PC-3 (cell line): ENCODE measurements around the gene ANKRD40. TPM values are rescaled to one million over a fixed set of nuclear protein-coding genes. Genes with fewer than 3 reads are reported as not detected.

Experiments used
- ATAC-seq: fragments of 200-7000 bp; cut with Tn5 transposase; 2 replicates; pipeline ENCODE4 v1.9.1; 2020; ENCODE audit warnings: mild to moderate bottlenecking, moderate library complexity
- BruUV-seq: library from RNA; stranded (reverse); fragments of 400-500 nt; replicated peaks from 2 replicates; lab custom pipeline; 2021; lab: Mats Ljungman, UMichigan
- CTCF ChIA-PET: fragments of 300-600 bp; sonication (Branson Sonifier 250); formaldehyde crosslinking; loops from one replicate; lab custom pipeline; 2022; ENCODE audit warnings: antibody characterized with exemption; lab: Charles Lee
- POLR2A ChIA-PET: fragments of 300-600 bp; sonication (Branson Sonifier 250); formaldehyde crosslinking; loops from one replicate; lab custom pipeline; 2022; ENCODE audit warnings: antibody characterized with exemption; ENCODE audit not compliant: unreplicated experiment; lab: Charles Lee
- DNase-seq: peaks from one replicate; pipeline ENCODE4 v3.0.0-alpha.2; 2015
- H2AFZ ChIP-seq: fragments of 300-600 bp; sonication (generic); 2 replicates; pipeline ENCODE4 v1.6.0; 2016; ENCODE audit warnings: antibody characterized with exemption, low read length
- H3F3A ChIP-seq: fragments of 300-600 bp; sonication (generic); one replicate; pipeline ENCODE4 v1.6.0; 2017; ENCODE audit warnings: antibody characterized with exemption, low read length, control low read depth, mild to moderate bottlenecking; ENCODE audit not compliant: unreplicated experiment
- H3K27ac ChIP-seq: fragments of 300-600 bp; sonication (generic); 2 replicates; pipeline ENCODE4 v1.5.1; 2016; ENCODE audit warnings: mild to moderate bottlenecking, low read length
- H3K27me3 ChIP-seq: fragments of 300-600 bp; sonication (generic); 2 replicates; pipeline ENCODE4 v1.6.1; 2016; ENCODE audit warnings: low read length, mixed read lengths
- H3K36me3 ChIP-seq: fragments of 300-600 bp; sonication (generic); 2 replicates; pipeline ENCODE4 v1.6.1; 2016; ENCODE audit warnings: low read depth, mixed run types, low read length, mixed read lengths
- H3K4me1 ChIP-seq: fragments of 300-600 bp; sonication (generic); 2 replicates; pipeline ENCODE4 v1.5.1; 2016; ENCODE audit warnings: low read length; ENCODE audit not compliant: insufficient read depth
- H3K4me2 ChIP-seq: fragments of 300-600 bp; sonication (generic); 2 replicates; pipeline ENCODE4 v1.6.0; 2016; ENCODE audit warnings: low read length
- H3K4me3 ChIP-seq: fragments of 300-600 bp; sonication (generic); 2 replicates; pipeline ENCODE4 v1.5.1; 2016; ENCODE audit warnings: mild to moderate bottlenecking, low read length, mixed read lengths
- H3K79me2 ChIP-seq: fragments of 300-600 bp; sonication (generic); 2 replicates; pipeline ENCODE4 v1.6.1; 2017; ENCODE audit warnings: low read length, mixed read lengths
- H3K9ac ChIP-seq: fragments of 300-600 bp; sonication (generic); 2 replicates; pipeline ENCODE4 v1.6.0; 2016; ENCODE audit warnings: mild to moderate bottlenecking, low read length
- H3K9me2 ChIP-seq: fragments of 300-600 bp; sonication (generic); replicated peaks from 2 replicates; pipeline ENCODE4 v1.6.1; 2016; ENCODE audit warnings: mixed run types, low read length, mixed read lengths
- H3K9me3 ChIP-seq: fragments of 300-600 bp; sonication (generic); 2 replicates; pipeline ENCODE4 v1.6.1; 2016; ENCODE audit warnings: low read length, mixed read lengths
- H4K20me1 ChIP-seq: fragments of 300-600 bp; sonication (generic); 2 replicates; pipeline ENCODE4 v1.6.1; 2016; ENCODE audit warnings: low read length, mixed read lengths
- CTCF ChIP-seq: fragments of 300-600 bp; sonication (generic); conservative IDR thresholded peaks from 2 replicates; pipeline ENCODE4 v1.5.1; 2017; ENCODE audit warnings: antibody characterized with exemption, low read depth, mild to moderate bottlenecking, low read length
- EZH2 ChIP-seq: fragments of 300-600 bp; sonication (generic); IDR thresholded peaks from one replicate; pipeline ENCODE4 v1.6.1; 2017; ENCODE audit warnings: antibody characterized with exemption, mild to moderate bottlenecking, low read length; ENCODE audit not compliant: unreplicated experiment
- EZH2phosphoT487 ChIP-seq: fragments of 300-600 bp; sonication (generic); IDR thresholded peaks from 2 replicates; pipeline ENCODE4 v1.6.1; 2018; ENCODE audit warnings: mild to moderate bottlenecking, antibody characterized with exemption, low read length, borderline replicate concordance
- intact Hi-C: fragments of 100-400 bp; cut with micrococcal nuclease; formaldehyde crosslinking; loops from 2 replicates; pipeline ENCODE4 v1.9.0; 2023
- total RNA-seq: library from RNA; depleted of rRNA; stranded (reverse); fragments of >200 nt; gene quantifications from 2 replicates; pipeline ENCODE4 v1.2.3, GENCODE V29; 2014

The ANKRD40 gene
- total RNA-seq, 1 experiment from 2014 or later = 44.2 TPM

- Histone ChIP-seq H3K4me2 (no peak overlapping the region), H3K9me2 (no peaks in the 10 kb centered on the region), H3K4me1 (peaks cover 46% of the 10 kb centered on the region), H3K79me2 (no peaks in the 10 kb centered on the region), H3K4me3 (no peak overlapping the region), H3K27me3 (no peaks in the 10 kb centered on the region), H3F3A (no peaks in the 10 kb centered on the region), H3K9ac (no peak overlapping the region), H3K36me3 (no peaks in the 10 kb centered on the region), H4K20me1 (no peaks in the 10 kb centered on the region), H2AFZ (no peak overlapping the region), H3K27ac (no peak overlapping the region), H3K9me3 (no peaks in the 10 kb centered on the region)
- intact Hi-C loops = no loop called here
- ChIA-PET CTCF (interaction anchor here (0.6 kb wide), 1 partner anchor 26 kb away, joined by 3 read pairs; no protein-coding TSS in a partner anchor), POLR2A (no interaction called here)
- DNase-seq = no peak
- no peak for ATAC-seq
- BruUV-seq = no TSS peak
- TF ChIP-seq EZH2phosphoT487 = no peak
- no peak for TF ChIP-seq EZH2
- TF ChIP-seq CTCF = no peak
Observed at GRCh38 chr17:50664788-50665458, 42.8 kb downstream of the ANKRD40 start.

DNA sequence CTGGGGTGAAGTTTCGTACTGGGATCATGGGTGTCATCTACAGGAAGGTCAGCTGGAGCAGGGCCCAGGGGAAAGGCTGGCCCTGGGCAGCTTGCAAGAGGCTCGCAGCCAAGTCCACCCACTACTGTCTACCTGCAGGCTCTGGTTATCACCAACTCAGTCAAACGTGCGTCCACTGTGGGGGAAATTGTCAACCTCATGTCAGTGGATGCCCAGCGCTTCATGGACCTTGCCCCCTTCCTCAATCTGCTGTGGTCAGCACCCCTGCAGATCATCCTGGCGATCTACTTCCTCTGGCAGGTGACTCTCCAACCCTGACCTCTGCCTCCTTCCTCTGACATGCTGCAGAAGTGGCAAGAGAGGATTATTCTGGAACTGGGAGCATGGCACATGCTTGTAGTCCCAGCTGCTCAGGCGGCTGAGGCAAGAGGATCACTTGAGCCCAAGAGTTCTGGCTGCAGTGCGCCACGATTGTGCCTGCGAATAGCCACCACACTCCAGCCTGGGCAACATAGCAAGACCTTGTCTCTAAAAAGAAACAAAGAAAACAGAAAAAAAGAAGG is 43.8 kb downstream of the ANKRD40 start:
- Histone ChIP-seq H3K79me2 (no peaks in the 10 kb centered on the region), H3K36me3 (no peaks in the 10 kb centered on the region; the same call in 1 of the 2 replicates), H3K9me2 (no peaks in the 10 kb centered on the region), H3K9me3 (no peaks in the 10 kb centered on the region), H3K27me3 (no peaks in the 10 kb centered on the region), H3K4me2 (no peak overlapping the region), H3K27ac (no peak overlapping the region), H4K20me1 (no peaks in the 10 kb centered on the region), H3F3A (no peaks in the 10 kb centered on the region), H2AFZ (no peak overlapping the region), H3K4me1 (peaks cover 52% of the 10 kb centered on the region), H3K9ac (no peak overlapping the region), H3K4me3 (no peak overlapping the region)
- intact Hi-C loops = no loop called here
- CTCF ChIA-PET = no interaction called here
- DNase-seq (no peak), ATAC-seq (no peak)
- no peak for TF ChIP-seq EZH2phosphoT487
- no peak for TF ChIP-seq EZH2
- TF ChIP-seq CTCF = no peak
- POLR2A ChIA-PET = no interaction called here
- no TSS peak for BruUV-seq
